Hepatocyte (in vitro differentiated cells): ENCODE measurements around the gene SIK3.

Experiments
- EZH2phosphoT487 ChIP-seq: fragments of 200-600 bp; sonication (generic); IDR thresholded peaks from one replicate; pipeline ENCODE4 v1.6.1; 2018; ENCODE audit warnings: antibody characterized with exemption, mild to moderate bottlenecking, low read depth, moderate library complexity; ENCODE audit not compliant: unreplicated experiment, severe bottlenecking
- TF ChIP-seq, protein P1 (sequence below): fragments of 200-600 bp; sonication (generic); IDR thresholded peaks from 2 replicates; pipeline ENCODE4 v1.5.1; 2016; ENCODE audit warnings: antibody characterized with exemption, mild to moderate bottlenecking; ENCODE audit not compliant: poor library complexity

DNA sequence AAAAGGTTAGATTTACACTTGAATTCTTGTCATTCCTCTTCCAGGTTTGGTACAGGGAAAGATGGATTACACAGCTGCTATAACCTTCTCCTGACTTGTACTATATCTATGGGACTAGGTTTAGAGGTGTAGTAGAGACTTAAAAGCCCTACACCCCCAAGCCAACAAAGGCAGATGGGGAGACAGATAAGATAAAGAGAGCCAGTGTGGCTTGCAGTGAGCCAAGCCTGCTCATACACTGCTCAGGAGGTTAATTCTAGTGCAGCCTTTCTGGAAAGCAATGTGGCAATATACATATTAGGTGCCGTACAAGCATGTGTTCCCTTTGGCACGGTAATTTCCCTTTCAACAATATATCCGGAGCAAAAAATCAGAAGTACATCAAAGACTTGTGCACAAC lies 10.8 kb downstream of the SIK3 start:
- TF ChIP-seq, protein P1, sequence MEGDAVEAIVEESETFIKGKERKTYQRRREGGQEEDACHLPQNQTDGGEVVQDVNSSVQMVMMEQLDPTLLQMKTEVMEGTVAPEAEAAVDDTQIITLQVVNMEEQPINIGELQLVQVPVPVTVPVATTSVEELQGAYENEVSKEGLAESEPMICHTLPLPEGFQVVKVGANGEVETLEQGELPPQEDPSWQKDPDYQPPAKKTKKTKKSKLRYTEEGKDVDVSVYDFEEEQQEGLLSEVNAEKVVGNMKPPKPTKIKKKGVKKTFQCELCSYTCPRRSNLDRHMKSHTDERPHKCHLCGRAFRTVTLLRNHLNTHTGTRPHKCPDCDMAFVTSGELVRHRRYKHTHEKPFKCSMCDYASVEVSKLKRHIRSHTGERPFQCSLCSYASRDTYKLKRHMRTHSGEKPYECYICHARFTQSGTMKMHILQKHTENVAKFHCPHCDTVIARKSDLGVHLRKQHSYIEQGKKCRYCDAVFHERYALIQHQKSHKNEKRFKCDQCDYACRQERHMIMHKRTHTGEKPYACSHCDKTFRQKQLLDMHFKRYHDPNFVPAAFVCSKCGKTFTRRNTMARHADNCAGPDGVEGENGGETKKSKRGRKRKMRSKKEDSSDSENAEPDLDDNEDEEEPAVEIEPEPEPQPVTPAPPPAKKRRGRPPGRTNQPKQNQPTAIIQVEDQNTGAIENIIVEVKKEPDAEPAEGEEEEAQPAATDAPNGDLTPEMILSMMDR, result no peak
- TF ChIP-seq EZH2phosphoT487, result no peak
